Superior temporal gyrus (tissue), 1 donor: Measurements from ENCODE around the gene TCF3.
"Not testable (repeated sequence)": the region's sequence is repeated elsewhere in the genome, so short reads cannot be mapped to it uniquely, and the experiment has no call there.

Experiments used
- DNase-seq: peaks from one replicate; pipeline ENCODE4 v3.0.0-alpha.2; 2016; ENCODE audit errors: extremely low spot score

TCF3 gene

GRCh38 chr19:1652471-1653299, at the start of gene TCF3:
TCF3 (minus strand) TSS chr19:1652615; CDS start chr19:1650248, 2,367 bp downstream.
- peak; percentile 99 for DNase-seq

DNA sequence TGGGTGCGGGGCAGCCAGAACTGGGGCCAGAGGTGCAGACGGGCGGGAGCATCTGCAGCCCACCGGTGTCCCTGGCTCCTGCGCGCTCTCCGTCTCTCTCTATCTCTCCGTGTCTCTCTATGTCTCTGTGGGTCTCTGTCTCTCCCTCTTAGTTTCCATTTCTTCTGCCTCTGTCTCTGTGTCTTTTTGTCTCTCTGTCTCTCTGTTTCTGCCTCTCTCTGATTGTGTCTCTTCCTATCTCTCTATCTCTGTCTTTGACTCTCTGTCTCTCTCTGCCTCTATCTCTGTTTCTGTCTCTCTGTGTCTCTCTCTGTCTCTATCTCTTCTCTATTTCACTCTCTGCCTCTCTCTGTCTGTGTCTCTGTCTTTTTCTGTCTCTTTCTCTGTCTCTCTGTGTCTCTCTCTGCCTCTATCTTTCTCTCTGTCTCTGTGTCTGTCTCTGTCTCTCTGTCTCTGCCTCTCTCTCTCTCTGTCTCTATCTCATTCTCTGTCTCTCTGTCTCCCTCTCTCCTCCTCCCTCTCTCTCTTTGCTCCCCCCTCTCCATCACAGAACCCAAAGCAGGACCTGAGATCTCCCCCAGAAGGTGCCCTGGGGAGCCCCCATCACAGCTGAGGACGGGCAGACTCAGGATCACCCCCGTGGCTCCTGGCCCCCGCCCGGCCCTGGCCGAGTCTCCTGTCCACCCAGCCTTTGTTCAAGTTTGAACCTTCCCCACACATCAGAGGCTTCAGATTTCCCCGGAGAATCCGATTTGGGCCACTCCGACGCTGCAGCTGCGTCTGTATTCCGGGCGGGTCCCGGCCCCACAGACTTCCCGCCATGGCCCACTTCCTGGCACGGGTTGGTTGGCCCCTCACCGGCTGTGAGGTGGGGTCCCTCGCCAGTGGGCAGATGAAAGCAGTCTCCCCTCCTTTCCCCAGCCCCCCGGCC, 48.6 kb upstream of the TCF3 start:
- DNase-seq: no peak

DNA sequence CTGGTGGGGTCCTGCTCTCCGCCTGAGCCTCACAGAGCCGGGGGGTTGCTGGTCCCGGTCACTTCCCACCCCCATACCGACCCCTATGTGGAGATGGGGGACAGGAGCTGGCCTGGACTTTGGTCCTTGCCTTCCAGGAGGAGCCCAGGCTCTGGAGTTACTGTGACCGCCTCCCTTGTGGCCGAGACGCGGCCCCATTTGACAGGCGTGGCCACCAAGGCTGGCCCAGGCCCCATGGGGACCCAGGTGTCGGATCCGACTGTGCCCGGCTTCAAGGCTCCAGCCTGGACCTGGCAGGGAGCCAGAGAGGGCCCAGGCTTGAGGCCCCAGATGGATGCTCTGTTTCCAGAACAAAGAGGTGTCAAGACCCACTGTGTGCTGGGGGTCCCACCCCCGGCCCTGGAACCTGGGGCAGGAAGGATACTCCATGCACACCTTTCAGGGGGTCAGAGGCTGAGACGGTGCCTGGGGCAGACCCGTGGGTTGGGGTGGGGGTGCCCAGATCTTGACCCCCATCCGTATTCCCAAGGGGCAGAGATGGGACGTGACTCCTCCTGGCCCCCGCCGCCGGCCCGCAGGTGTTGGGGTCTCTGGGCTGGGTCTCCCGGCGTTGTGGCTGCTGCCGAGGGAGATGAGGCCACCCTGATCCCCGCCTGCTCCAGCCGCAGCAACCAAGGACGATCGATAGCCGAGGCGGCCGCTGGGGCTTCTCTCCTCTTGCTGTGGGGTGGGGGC, 47.8 kb upstream of the TCF3 start:
- no peak for DNase-seq

- no peak for DNase-seq
Observed at GRCh38 chr19:1699386-1699785, 47.0 kb upstream of the TCF3 start.

GRCh38 chr19:1698636-1699035, 46.2 kb upstream of the TCF3 start:
- no peak for DNase-seq

DNA sequence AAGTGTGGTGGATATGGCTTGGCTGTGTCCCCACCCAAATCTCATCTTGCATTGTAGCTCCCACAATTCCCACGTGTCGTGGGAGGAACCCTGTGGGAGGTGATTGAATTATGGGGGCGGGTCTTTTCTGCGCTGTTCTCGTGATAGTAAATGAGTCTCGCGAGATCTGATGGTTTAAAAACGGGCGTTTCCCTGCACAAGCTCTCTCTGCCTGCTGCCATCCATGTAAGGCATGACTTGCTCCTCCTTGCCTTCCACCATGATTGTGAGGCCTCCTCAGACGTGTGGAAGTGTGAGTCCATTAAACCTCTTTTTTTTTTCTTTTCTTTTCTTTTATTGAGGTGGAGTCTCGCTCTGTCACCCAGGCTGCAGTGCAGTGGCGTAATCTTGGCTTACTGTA, 43.1 kb upstream of the TCF3 start:
- DNase-seq: not testable (repeated sequence)

DNA sequence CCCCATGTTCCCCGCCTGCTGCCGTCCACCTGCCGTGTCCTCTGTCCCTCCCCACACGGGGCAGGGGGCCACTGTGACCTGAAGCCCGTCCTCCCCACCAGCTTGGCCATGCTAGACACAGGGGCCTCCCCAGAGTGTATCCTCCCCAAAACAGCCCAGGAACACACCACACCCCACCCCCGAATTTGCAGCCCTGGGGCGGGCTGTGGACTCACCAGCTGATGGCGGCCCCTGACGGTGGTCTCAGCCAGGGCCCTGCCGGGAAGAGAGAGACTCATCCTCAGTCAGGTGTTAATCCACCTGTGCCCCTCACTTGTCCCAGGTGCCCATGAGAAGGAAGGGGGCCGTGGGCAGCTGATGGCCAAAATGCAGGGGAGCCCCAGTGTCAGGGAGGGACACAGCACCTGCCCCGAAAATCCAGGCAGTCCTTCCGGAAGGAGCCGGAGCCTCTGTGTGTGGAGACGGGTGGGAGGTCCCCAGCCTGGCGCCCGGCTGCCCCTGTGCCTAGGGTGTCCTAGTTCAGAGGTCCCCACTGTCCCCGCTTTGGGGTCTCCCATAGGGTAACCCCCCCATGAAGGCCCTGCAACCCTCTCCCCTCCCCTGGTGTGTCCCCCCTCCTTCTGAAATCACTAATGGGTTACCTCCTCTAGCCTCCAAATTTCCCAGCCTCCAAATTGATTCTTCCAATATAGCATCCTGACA, 39.3 kb upstream of the TCF3 start:
- DNase-seq: no peak

DNA sequence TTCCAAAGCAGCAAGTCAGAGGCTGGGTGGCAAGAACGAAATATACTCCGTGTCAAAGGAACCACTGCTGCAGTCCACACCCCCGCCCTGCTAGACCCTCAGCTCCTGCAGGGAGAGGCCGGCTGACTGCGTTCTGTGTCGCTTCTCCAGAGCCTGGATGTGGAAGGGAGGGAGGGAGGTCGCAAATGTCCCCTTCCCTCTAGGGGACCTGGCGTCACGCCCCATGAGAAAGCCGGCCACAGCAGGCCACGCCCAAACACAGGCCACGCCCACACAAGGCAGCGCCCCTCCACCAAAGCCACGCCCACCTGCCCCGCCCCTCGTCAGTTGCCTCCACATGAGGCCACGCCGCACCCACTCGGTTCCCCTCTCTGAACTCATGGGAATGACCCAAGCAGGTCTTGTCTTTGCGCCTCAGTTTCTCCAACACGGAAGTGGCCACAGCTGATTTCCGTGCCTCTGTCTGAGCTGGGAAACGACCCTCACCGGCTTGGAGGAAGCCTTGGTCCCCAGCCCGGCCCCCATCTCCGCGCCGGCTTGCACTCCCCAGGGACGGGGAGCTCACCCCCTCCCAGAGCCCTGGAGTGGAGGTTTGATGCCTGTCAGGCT, 38.4 kb upstream of the TCF3 start:
- DNase-seq: no peak

DNA sequence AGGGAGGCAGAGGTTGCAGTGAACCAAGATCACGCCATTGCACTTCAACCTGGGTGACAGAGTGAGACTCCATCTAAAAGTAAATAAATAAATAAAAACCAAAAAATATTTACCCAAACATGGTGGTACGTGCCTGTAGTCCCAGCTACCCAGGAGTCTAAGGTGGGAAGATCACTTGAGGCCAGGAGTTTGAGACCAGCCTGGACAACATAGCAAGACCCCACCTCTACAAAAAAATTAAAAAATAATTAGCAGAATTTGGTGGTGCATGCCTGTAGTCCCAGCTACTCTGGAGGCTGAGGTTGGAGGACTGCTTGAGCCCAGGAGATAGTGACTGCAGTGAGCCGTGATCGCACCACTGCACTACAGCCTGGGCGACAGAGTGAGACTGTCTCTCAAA, 33.4 kb upstream of the TCF3 start:
- DNase-seq: not testable (repeated sequence)

- DNase-seq: no peak
Observed at GRCh38 chr19:1685046-1685445, 32.6 kb upstream of the TCF3 start.

GRCh38 chr19:1684573-1684912, 32.1 kb upstream of the TCF3 start:
- DNase-seq: no peak

GRCh38 chr19:1683869-1684572, 31.6 kb upstream of the TCF3 start:
- no peak for DNase-seq

GRCh38 chr19:1680976-1681375, 28.6 kb upstream of the TCF3 start:
- no peak for DNase-seq

- DNase-seq: no peak
Observed at GRCh38 chr19:1678073-1678472, 25.7 kb upstream of the TCF3 start.

DNA sequence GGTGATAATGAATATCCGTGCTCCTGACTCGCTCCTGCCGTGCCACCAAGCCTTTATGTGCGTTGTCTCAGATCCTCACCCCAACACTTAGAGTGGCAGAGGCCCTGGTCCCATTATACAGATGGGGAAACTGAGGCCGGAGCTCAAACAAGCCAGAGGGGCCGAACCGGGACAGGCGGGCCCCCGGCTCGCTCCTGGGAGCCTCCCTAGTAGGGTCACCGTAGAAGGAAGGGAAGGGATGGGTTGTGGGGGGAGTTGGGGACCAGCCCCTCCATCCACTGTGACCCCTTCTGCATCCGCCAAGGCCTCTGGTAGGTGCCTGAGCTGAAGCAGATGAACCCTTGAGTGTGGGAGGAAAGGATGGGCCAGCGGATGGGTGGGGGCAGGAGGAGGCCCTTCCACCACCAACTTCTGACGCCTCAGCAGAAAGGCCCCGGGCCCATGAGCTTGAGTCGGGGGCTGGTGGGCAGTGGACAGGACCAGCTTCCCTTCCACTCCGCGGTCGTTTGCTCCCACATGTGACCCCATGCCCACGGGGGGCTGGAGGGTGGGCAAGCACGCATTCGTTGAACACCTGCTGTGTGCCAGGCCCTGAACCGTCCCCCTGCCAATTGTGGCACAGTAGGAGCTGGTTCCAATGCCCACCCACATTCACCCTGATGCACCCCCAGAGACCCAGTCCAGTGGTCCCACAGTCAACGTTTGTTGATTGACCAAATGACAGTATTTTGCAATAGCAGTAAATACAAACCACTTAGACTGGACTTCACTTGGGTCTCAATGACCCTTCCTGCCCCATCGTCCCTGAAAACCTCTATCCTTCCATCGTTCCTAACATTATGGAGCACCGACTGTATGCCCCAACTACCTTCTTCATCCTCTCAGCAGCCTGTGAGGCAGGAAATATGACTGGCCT, 24.2 kb upstream of the TCF3 start:
- no peak for DNase-seq

- DNase-seq: no peak
Observed at GRCh38 chr19:1675633-1676350, 23.4 kb upstream of the TCF3 start.

DNA sequence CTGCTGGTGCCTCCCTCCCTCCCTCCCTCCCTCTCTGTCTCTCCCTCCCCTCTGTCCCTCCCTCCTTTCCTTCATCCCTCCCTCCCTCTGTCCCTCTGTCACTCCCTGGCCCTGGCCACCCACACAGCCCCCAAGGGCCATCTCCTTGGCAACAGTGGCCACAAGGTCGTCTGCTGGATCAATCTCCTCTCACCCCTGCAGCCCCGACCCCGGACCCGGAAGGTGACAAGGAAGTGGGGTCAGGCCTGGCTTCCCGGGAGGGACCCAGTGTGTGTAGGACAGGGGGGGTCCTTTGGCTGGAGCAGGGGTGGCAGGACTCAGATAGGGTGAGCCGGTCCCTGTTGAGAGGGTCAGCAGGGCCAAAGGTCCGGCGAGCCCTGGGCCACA, 21.9 kb upstream of the TCF3 start:
- no peak for DNase-seq

DNA sequence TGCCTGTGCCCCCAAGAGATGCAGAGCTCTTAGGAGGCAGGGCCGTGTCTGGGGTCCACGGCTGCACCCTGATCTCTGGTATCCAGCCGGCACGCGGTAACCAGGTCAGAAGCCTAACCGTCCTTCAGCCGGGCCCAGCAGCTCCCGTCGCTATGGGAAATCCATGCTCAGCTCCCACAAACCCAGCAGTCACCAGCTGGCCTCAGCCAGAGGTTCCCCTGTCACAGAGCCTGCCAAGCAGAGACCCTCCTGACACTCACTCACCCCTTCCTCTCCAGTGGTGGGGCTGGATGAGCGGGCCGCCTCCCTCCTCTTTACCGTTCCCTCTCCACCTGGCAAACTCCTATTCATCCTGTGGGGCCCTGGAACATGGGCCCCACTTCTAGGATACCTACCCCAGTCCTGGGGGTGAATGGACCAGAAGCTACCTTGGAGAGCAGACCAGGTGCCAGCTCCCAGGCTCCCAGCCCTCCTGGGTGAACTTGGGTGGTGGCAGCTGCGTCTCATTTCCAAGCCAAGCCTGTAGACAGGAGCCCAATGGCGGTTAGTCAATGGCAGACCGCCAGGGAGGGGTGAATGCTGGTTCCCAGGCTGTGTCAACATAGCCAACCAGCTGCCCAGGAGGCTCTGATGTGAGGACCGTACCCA, 21.4 kb upstream of the TCF3 start:
- DNase-seq: no peak
